GM18526 (cell line): Measurements from ENCODE around the gene SLC7A14.

Source experiments
- POLR2A ChIP-seq: IDR thresholded peaks from 3 replicates; pipeline ENCODE4 v1.6.1; 2011; ENCODE audit not compliant: insufficient read length; ENCODE audit errors: extremely low read depth

Gene SLC7A14

DNA sequence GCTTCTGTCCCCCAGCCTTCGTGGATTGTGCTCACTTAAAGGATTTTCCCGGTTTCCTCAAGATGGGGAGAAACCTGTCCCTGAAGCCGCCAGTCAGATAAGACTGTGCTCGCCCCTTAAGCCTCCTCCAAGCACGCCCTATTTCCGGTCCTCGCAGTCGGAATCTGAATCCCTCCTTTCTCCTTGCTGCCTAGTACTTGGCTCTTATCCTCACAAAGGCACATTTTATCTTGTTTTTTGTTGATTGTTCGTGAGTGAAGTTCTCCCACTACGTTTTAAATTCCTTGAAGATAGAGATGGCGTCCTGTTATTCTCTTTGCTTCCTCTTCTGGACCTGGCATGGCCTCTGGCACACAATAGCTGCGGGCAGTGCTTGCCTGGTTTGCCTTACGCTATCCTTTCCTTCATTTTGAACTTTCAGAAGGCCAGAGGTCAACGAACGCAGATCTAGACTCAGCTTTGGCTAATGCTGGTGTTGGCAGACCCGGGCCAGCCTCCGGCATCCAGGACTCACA, 165.5 kb downstream of the SLC7A14 start:
- TF ChIP-seq POLR2A, result no peak

DNA sequence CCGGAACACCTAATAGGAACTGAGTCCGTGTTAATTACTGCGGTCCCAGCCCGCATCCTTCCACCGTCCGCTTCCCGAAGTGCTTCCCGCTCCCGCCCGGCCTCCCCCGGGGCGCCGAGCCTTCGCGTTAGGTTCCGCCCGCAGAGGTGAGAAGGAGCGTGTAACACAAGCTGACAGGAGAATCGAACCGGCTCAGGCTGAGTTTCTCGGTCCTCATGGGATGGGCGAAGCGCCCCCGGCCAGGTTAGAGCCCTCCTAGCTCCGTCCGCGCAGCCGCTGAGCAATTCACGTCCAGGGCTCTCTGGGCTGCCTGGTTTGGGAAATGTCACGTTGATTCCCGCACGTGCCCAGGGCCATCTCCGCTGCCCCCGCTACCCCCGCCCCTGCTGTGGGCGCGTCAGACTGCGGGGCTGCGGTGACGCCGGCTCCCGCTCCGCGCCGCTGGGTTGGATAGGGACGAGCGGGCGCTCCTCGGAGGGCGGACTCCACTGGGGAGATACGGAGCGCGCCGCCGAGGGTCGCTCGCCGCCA, 166.3 kb downstream of the SLC7A14 start:
- TF ChIP-seq POLR2A, result no peak

DNA sequence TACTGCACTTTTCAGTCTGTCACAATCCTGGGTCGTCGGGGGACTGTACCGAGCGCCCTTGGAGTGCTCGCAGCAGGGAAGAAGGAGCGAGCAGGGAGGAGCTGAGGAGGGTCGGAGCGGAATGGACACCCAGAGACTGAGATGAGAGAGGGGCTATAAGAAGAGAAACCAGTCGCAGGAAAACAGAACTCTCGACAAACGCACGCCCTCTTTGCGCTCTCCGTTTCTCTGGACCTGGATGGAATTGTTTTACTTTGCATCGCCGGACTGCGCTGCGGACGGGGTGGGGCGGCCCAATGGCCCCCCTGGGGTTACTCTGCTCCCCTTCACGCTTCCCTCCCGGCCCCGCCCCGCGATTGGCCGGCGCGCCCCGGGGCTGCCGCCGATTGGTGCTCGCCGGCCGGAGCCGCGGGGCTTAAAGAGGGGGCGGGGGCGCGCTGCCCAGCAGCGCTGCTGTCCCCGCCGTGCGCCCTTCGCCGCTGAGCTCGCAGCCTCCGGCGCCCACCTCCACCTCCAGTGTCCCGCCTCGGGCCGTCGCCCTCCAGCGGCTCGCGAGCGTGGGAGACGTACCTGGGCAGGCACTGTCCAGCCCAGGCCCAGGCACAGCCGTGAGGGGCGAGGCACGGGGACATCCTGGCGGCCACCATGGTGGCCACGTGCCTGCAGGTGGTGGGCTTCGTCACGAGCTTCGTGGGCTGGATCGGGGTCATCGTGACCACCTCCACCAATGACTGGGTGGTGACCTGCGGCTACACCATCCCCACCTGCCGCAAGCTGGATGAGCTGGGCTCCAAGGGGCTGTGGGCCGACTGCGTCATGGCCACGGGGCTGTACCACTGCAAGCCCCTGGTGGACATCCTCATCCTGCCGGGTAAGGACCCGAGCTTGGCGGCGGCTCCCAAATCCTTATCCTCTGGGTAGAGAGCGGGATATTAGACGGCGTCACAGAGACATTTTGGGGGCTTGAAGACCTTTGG, 167.2 kb downstream of the SLC7A14 start, which contains the start of gene CLDN11:
CLDN11 (plus strand) TSS at position 447 of the 977 bp plus-strand sequence; CDS start at position 646, 199 bp downstream.
- TF ChIP-seq POLR2A, result no peak

DNA sequence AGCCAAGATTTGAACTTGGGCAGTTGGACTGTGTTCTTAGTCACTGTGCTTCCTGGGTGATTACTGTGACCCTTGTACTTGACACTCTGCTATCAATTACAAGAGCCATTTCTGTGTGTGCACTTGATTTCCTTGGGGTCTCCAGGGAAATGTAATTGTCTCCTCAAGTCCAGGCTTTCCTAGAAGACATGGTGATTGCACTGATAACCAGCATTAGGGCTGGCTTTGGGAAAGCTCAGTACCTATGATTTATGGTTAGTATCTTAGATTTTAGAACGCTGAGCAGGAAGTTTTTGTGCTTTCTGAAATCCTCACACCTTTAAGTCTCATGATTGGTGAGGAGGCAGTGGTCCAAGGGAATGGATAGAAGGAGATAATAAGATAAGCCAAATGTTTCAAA, 168.8 kb downstream of the SLC7A14 start:
- TF ChIP-seq POLR2A, result no peak

DNA sequence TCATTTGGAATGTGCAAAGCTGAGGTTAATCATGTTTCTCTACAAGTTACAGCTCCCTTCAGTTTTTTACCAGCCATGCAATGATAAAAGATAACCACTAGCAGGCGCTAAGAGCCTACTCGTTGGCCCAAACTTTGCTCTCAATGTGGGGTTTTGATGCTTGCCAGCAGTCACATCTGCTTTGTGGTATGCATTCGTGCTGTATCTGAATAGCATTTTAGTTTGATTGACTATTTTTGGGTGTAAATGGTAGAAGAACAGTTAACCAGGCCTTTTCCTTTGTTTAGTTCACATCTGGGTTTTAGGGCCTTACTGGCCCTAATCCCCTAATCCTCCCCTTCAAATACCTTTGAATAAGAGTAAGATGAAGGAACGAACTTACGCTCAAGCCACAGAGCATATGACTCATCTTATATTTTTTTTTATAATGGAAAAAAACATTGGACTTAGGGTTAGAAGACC, 171.6 kb downstream of the SLC7A14 start:
- no peak for TF ChIP-seq POLR2A

DNA sequence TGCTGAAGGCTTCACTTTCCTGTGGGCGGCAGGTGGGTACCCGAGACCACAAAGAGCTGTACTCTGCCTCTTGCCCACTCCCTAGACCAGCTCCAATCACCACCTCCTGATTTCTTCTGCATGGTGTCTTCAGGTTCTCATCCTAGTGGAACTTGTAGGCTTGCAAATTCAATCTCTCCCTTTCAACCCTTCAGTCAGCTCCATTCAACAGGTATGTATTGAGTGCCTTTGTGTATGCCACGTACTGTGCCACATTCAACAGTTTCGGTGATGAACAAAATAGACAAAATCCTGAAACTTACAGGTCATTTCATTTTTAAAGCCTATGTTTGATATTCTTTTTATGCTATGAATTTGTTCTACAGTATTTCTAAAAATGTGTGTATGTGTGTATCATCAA, 172.6 kb downstream of the SLC7A14 start:
- no peak for TF ChIP-seq POLR2A

DNA sequence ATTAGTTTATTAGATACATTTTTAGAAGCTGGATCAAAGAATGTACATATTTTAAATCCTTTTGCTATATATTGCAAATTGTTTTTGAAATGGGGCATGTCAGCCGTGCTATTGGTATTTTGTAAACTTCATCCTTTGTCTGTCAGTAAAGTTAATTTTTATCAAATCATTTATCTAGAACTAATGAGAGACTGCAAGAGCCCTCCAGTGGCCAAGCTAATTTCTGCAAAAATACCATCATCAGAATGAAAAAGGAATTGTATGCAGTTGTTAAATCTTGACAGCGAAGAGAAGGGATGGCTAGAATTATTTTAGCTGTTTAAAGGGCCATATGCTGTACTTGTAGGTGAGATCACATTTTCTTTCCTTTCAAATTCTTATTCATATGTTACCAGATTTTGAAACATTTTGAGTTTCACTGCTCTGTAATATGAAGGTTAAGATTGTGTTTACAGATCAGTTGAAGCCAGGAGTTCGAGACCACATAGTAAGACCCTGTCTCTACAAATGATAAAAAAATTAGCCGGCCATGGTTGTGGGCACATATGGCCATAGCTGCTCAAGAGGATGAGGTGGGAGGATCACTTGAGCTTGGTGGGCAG, 175.3 kb downstream of the SLC7A14 start:
- TF ChIP-seq POLR2A, result no peak
